ENCODE measurements around the gene NIPSNAP2. TPM values are rescaled to one million over a fixed set of nuclear protein-coding genes. Genes with fewer than 3 reads are reported as not detected.

The NIPSNAP2 gene
- total RNA-seq, 2 experiments from 2014 or later, result 40.7 to 45.9 TPM

DNA sequence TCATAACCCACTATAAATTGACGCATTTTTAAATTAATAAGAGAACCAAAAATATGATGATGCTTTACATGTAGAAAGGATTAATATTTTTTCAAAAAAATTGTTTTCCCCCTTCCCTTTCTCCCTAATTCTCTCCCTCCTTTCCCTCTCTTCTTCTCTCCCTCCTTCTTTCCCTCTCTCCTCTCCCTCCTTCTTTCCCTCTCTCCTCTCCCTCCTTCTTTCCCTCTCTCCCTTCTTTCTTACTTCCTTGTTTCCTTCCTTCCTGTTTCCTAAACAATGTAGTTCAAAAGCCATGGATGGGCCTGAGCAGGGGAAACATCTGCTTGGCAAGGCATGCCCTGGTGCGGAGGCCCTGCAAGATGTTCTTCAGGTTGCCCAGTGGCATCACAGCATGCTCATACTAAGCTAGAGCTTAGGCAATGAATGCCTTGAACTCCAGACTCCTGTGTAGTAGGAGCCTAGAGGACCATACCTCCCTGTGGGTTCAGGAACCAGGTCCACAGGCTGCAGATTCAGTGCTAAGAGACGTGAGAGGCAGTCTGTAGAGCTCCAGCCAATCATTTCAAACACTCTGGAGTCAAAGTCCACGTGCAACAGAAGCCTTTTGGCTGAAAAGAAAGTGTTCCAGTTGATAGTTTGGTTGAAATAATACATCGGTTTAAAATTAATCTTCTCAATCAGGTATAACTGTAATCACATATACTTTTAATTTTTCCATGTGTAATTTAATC is 32.8 kb upstream of the NIPSNAP2 start:
- no peaks in the 10 kb centered on the region for H3K27me3 Mint-ChIP-seq
- H3K4me3 Mint-ChIP-seq, result no peak overlapping the region
- POLR2A ChIA-PET, result no interaction called here
- Histone ChIP-seq H3K36me3 (ENCODE audit: insufficient read depth, low read length) (no peaks in the 10 kb centered on the region), H3K4me1 (ENCODE audit: insufficient read depth, low read length) (no peaks in the 10 kb centered on the region), H3K4me3 (ENCODE audit: low read length) (no peak overlapping the region), H3K9me3 (ENCODE audit: control insufficient read depth in 1 of 2, insufficient read depth in 1 of 2, low read length in 2 of 2) (peaks cover 2 to 20% of the 10 kb centered on the region in 2 experiments), H3K27ac (ENCODE audit: low read depth in 1 of 2, low read length in 2 of 2) (no peak overlapping the region), H3K27me3 (ENCODE audit: control insufficient read depth in 1 of 2, insufficient read depth in 2 of 2, low read length in 2 of 2) (no peaks in the 10 kb centered on the region)
- TF ChIP-seq, protein P1, sequence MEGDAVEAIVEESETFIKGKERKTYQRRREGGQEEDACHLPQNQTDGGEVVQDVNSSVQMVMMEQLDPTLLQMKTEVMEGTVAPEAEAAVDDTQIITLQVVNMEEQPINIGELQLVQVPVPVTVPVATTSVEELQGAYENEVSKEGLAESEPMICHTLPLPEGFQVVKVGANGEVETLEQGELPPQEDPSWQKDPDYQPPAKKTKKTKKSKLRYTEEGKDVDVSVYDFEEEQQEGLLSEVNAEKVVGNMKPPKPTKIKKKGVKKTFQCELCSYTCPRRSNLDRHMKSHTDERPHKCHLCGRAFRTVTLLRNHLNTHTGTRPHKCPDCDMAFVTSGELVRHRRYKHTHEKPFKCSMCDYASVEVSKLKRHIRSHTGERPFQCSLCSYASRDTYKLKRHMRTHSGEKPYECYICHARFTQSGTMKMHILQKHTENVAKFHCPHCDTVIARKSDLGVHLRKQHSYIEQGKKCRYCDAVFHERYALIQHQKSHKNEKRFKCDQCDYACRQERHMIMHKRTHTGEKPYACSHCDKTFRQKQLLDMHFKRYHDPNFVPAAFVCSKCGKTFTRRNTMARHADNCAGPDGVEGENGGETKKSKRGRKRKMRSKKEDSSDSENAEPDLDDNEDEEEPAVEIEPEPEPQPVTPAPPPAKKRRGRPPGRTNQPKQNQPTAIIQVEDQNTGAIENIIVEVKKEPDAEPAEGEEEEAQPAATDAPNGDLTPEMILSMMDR (IDR thresholded peaks at IDR 0.05), result no peak
- intact Hi-C loops (cut with DNase I, micrococcal nuclease), result no loop called here
- peaks cover 7% of the 10 kb centered on the region for H3K9me3 Mint-ChIP-seq
- no peak for DNase-seq
- H3K27ac Mint-ChIP-seq, result no peak overlapping the region
- CTCF ChIA-PET, result no interaction called here
- no peaks in the 10 kb centered on the region for H3K4me1 Mint-ChIP-seq (ENCODE audit: low read depth)
- H3K36me3 Mint-ChIP-seq (ENCODE audit: low read depth), result peaks cover 21% of the 10 kb centered on the region
- no peak for ATAC-seq (ENCODE audit: poor library complexity)

DNA sequence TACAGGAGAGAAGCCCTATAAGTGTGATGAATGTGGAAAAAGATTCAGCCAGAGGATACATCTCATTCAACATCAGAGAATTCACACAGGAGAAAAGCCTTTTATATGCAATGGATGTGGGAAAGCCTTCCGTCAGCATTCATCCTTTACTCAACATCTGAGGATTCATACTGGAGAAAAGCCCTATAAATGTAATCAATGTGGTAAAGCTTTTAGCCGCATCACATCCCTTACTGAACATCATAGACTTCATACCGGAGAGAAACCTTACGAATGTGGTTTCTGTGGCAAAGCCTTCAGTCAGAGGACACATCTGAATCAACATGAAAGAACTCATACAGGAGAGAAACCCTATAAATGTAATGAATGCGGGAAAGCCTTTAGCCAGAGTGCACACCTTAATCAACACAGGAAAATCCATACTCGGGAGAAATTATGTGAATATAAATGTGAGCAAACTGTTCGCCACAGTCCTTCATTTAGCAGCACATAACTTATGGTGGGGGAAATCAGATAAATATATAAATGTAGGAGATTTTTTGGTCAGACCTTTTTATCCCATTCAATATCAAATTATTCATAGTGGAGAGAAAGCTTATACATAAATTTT is 24.8 kb upstream of the NIPSNAP2 start:
- H3K27me3 ChIP-seq (ENCODE audit: control insufficient read depth in 1 of 2, insufficient read depth in 2 of 2, low read length in 2 of 2), result no peaks in the 10 kb centered on the region
- H3K4me1 ChIP-seq (ENCODE audit: insufficient read depth, low read length), result no peaks in the 10 kb centered on the region
- ChIA-PET POLR2A (no interaction called here), CTCF (no interaction called here)
- intact Hi-C loops (cut with DNase I, micrococcal nuclease), result no loop called here
- ATAC-seq (ENCODE audit: poor library complexity), result no peak
- Mint-ChIP-seq H3K27me3 (no peaks in the 10 kb centered on the region), H3K4me1 (ENCODE audit: low read depth) (no peaks in the 10 kb centered on the region), H3K9me3 (peaks cover 19% of the 10 kb centered on the region), H3K36me3 (ENCODE audit: low read depth) (peaks cover 47% of the 10 kb centered on the region), H3K4me3 (no peak overlapping the region), H3K27ac (no peak overlapping the region)
- H3K36me3 ChIP-seq (ENCODE audit: insufficient read depth, low read length), result no peaks in the 10 kb centered on the region
- H3K9me3 ChIP-seq (ENCODE audit: control insufficient read depth in 1 of 2, insufficient read depth in 1 of 2, low read length in 2 of 2), result peaks cover 42 to 45% of the 10 kb centered on the region in 2 experiments
- TF ChIP-seq, protein P1 (IDR thresholded peaks at IDR 0.05), result no peak
- H3K27ac ChIP-seq (ENCODE audit: low read depth in 1 of 2, low read length in 2 of 2), result no peak overlapping the region
- no peak for DNase-seq
- H3K4me3 ChIP-seq (ENCODE audit: low read length), result no peak overlapping the region

DNA sequence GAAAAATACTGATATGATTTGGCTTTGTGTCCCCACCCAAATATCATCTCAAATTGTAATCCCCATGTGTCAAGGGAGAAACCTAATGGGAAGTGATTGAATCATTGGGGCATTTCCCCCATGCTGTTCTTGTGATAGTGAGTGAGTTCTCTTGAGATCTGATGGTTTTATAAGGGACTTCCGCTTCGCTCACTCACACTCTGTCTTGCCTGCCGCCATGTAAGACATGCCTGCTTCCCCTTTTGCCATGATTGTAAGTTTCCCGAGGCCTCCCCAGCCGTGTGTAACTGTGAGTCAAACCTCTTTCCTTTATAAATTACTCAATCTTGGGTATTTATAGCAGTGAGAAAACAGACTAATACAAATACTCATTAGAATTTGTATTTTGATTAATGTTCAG is 17.8 kb upstream of the NIPSNAP2 start:
- Histone ChIP-seq H3K4me3 (ENCODE audit: low read length) (no peak overlapping the region), H3K36me3 (ENCODE audit: insufficient read depth, low read length) (no peaks in the 10 kb centered on the region), H3K9me3 (ENCODE audit: control insufficient read depth in 1 of 2, insufficient read depth in 1 of 2, low read length in 2 of 2) (peaks cover 4% of the 10 kb centered on the region in 2 experiments), H3K27ac (ENCODE audit: low read depth in 1 of 2, low read length in 2 of 2) (no peak overlapping the region), H3K4me1 (ENCODE audit: insufficient read depth, low read length) (no peaks in the 10 kb centered on the region), H3K27me3 (ENCODE audit: control insufficient read depth in 1 of 2, insufficient read depth in 2 of 2, low read length in 2 of 2) (no peaks in the 10 kb centered on the region)
- H3K4me1 Mint-ChIP-seq (ENCODE audit: low read depth), result peaks cover 6% of the 10 kb centered on the region
- no peak overlapping the region for H3K4me3 Mint-ChIP-seq
- H3K36me3 Mint-ChIP-seq (ENCODE audit: low read depth), result peaks cover 14% of the 10 kb centered on the region
- ChIA-PET POLR2A (no interaction called here), CTCF (interaction anchor here (0.5 kb wide), 1 partner anchor 18 kb away, joined by 3 read pairs; no protein-coding TSS in a partner anchor)
- H3K27me3 Mint-ChIP-seq, result no peaks in the 10 kb centered on the region
- H3K9me3 Mint-ChIP-seq, result peaks cover 4% of the 10 kb centered on the region
- ATAC-seq (ENCODE audit: poor library complexity), result no peak
- DNase-seq, result no peak
- TF ChIP-seq, protein P1 (IDR thresholded peaks at IDR 0.05), result no peak
- intact Hi-C loops (cut with DNase I, micrococcal nuclease), result no loop called here
- H3K27ac Mint-ChIP-seq, result no peak overlapping the region
